Gastroesophageal sphincter (tissue), 4 donors: Measurements from ENCODE around the gene MYLK. TPM values are rescaled to one million over a fixed set of nuclear protein-coding genes. Genes with fewer than 3 reads are reported as not detected.

ENCODE experiments used
- ATAC-seq: fragments of 150-250 bp; one replicate; pipeline ENCODE4 v1.9.1; 2016; ENCODE audit warnings: mild to moderate bottlenecking, moderate library complexity
- H3K27ac ChIP-seq, 4 donors: fragments of 200-600 bp; sonication (generic) in 3 of 4; 1 replicate in 3 of 4; 2 replicates in 1 of 4; pipeline ENCODE4 v1.5.1; 2016 to 2019
- H3K27me3 ChIP-seq: fragments of 200-600 bp; sonication (generic); one replicate; pipeline ENCODE4 v1.5.1; 2019
- H3K36me3 ChIP-seq, 2 donors: fragments of 200-600 bp; sonication (generic); one replicate each; pipeline ENCODE4 v1.5.1; 2019; ENCODE audit warnings: control low read depth in 1 of 2
- H3K4me1 ChIP-seq, 3 donors: fragments of 200-600 bp; sonication (generic); 1 replicate in 2 of 3; 2 replicates in 1 of 3; pipeline ENCODE4 v1.5.1; 2016 to 2019; ENCODE audit warnings: control low read depth in 2 of 3
- H3K4me3 ChIP-seq, 2 donors: fragments of 200-600 bp; sonication (generic); one replicate each; pipeline ENCODE4 v1.5.1; 2019; ENCODE audit warnings: mild to moderate bottlenecking in 1 of 2, moderate library complexity in 1 of 2
- H3K9me3 ChIP-seq, 3 donors: fragments of 200-600 bp; sonication (generic); one replicate each; pipeline ENCODE4 v1.5.1; 2017 to 2019; ENCODE audit warnings: control low read depth in 2 of 3
- CTCF ChIP-seq, 4 experiments: fragments of 200-600 bp in 2 of 4; fragments of 450-650 bp in 2 of 4; sonication (generic) in 1 of 4; IDR thresholded peaks; one replicate each; pipeline ENCODE4 v1.5.1; 2017 to 2019; ENCODE audit warnings: antibody characterized with exemption in 4 of 4, mild to moderate bottlenecking in 2 of 4, moderate library complexity in 2 of 4
- EP300 ChIP-seq: sonication (generic); formaldehyde crosslinking; IDR thresholded peaks from one replicate; pipeline ENCODE4 v1.6.1; 2017; ENCODE audit warnings: antibody characterized with exemption, mild to moderate bottlenecking
- POLR2A ChIP-seq, 2 donors: fragments of 450-650 bp; IDR thresholded peaks; one replicate each; pipeline ENCODE4 v1.6.1; 2017; ENCODE audit warnings: antibody characterized with exemption in 2 of 2, mild to moderate bottlenecking in 2 of 2, moderate library complexity in 1 of 2
- POLR2AphosphoS5 ChIP-seq: sonication (generic); formaldehyde crosslinking; IDR thresholded peaks from one replicate; pipeline ENCODE4 v1.6.1; 2017; ENCODE audit warnings: antibody characterized with exemption
- WGBS, 2 donors: methylation state at CpG; one replicate each; pipeline ENCODE4 v1.1.5; 2018; ENCODE audit warnings: low coverage in 1 of 2; 5-methylcytosine and 5-hydroxymethylcytosine counted together
- total RNA-seq, 4 donors: library from RNA; depleted of rRNA; stranded (reverse); fragments of >200 nt; gene quantifications; one replicate each; pipeline ENCODE4 v1.1.0, GENCODE V29; 2016

MYLK gene
- total RNA-seq, 4 donors from 2014 or later, result 1,558 to 2,522 (median 2,261) TPM

DNA sequence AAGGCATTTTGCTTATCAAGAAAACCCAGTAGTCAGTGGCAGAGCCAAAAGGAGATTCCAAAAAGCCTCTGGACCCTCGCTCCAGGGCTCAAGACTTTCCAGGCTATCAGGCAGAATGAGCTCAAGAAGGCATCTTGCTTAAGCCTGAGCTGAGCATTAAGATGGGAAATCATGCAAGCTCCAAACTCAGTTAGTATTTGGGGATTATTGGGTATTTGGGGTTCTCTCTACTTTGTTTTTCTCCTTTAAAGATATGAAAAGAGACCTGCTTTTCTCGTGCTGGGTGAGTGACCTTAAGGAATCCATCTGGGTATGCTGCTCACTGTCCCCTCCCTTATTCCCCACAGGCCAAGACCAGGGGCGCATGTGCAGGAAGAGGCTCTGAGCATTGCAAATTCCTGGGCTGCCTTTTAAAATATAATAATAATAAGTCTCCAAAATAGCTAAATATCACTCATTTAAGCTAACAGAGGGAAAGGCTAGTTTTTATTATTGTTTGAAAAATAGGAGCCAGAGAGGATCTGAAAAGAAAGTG is 223.9 kb downstream of the MYLK start:
- no peak overlapping the region for H3K4me3 ChIP-seq
- H3K27ac ChIP-seq, result peak overlapping the region; percentile 90 to 96 (median 94)
- peaks cover 32 to 100% (median 38%) of the 10 kb centered on the region in 3 donors for H3K4me1 ChIP-seq
- 26 to 27% methylated on average over 3 of the region's 3 CpGs for WGBS, 2 donors
- no peak for TF ChIP-seq POLR2A (IDR thresholded peaks at IDR 0.05)
- TF ChIP-seq POLR2AphosphoS5, result no peak
- no peak for TF ChIP-seq EP300
- no peak for TF ChIP-seq CTCF (IDR thresholded peaks at IDR 0.05)
- H3K36me3 ChIP-seq, result peaks cover 0 to 49% of the 10 kb centered on the region in 2 donors
- H3K9me3 ChIP-seq, result no peaks in the 10 kb centered on the region
- no peak for ATAC-seq
- H3K27me3 ChIP-seq, result no peaks in the 10 kb centered on the region

GRCh38 chr3:123658852-123659206 is 225.3 kb downstream of the MYLK start:
- Histone ChIP-seq H3K4me1 (peaks cover 35 to 100% (median 41%) of the 10 kb centered on the region in 3 donors), H3K36me3 (peaks cover 0 to 41% of the 10 kb centered on the region in 2 donors), H3K4me3 (no peak overlapping the region), H3K9me3 (no peaks in the 10 kb centered on the region), H3K27ac (peak overlapping the region; percentile 90 to 96 (median 94)), H3K27me3 (no peaks in the 10 kb centered on the region)
- peak; percentile 59 for ATAC-seq
- TF ChIP-seq CTCF (IDR thresholded peaks at IDR 0.05) (no peak), POLR2AphosphoS5 (peak; percentile 91)
- WGBS, 2 donors, result 44% methylated on average over 1 of the region's 1 CpG; no CpG with 5 or more reads in 1 of the 2 donors

DNA sequence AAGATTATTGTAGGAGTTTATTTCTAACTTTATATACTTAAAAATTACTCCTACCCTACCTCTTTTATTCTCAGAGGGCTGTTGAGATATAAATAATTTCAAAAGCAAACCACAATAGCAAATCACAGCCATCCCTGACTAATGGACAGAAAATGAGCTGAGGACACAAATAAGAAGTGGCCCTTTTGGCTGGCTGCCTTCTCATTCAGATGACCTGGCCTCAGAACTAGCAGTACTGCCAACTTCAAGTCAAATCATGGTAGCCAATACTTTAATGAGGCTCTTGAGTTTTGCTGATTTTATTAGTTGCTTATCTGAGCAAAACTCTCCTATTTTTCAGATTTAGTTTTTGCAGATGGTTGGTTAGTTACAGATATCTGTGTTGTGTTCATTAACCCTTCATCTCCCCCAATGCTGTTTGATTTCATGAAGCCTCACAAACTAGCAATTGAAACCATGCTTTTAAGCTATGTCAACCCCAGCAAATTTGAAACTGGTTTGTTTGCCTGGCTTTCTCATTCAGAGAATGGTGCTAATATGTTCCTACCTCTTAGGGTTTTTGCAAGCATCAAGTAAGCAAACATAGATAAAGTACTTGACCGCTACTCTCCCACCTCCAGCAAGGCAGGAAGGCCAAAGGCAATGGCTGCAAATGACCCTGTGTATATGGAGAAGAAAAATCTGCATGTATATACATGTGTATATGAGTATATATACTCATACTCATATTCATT is 225.8 kb downstream of the MYLK start:
- Histone ChIP-seq H3K27ac (peak overlapping the region; percentile 90 to 96 (median 94)), H3K4me3 (no peak overlapping the region), H3K36me3 (peaks cover 0 to 35% of the 10 kb centered on the region in 2 donors), H3K9me3 (no peaks in the 10 kb centered on the region), H3K27me3 (no peaks in the 10 kb centered on the region), H3K4me1 (peaks cover 35 to 100% (median 46%) of the 10 kb centered on the region in 3 donors)
- 67% methylated on average over 1 of the region's 1 CpG; no CpG with 5 or more reads in 1 of the 2 donors for WGBS, 2 donors
- peak; percentile 35 for ATAC-seq
- TF ChIP-seq CTCF (IDR thresholded peaks at IDR 0.05), result no peak
- peak; percentile 90 for TF ChIP-seq POLR2AphosphoS5

DNA sequence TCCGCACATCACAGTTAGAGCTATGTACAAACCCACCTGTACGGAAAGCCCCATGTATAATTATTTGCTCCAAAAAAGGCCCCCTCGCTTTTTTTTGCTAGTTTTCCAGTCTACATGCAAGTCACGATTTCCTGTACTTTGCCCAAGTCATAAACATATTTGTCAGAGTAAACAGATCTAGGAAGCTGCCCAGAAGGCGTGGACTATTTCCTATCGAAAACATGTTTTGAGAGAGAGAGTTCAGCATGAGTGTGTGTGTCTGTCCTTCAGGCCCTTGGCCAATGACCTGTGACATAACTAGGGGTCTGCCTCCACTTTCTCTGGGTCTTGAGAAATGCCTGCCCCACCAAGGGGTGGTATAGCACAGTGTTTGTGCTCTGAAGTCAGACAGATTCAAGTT is 226.6 kb downstream of the MYLK start:
- TF ChIP-seq POLR2A (IDR thresholded peaks at IDR 0.05), result no peak
- TF ChIP-seq POLR2AphosphoS5, result peak; percentile 68
- WGBS, 2 donors, result 55 to 59% methylated on average over 6 of the region's 6 CpGs
- Histone ChIP-seq H3K9me3 (no peaks in the 10 kb centered on the region), H3K4me3 (no peak overlapping the region), H3K27me3 (no peaks in the 10 kb centered on the region), H3K27ac (peak overlapping the region; percentile 90 to 96 (median 94)), H3K4me1 (peaks cover 41 to 100% (median 53%) of the 10 kb centered on the region in 3 donors), H3K36me3 (peaks cover 0 to 28% of the 10 kb centered on the region in 2 donors)
- no peak for ATAC-seq

DNA sequence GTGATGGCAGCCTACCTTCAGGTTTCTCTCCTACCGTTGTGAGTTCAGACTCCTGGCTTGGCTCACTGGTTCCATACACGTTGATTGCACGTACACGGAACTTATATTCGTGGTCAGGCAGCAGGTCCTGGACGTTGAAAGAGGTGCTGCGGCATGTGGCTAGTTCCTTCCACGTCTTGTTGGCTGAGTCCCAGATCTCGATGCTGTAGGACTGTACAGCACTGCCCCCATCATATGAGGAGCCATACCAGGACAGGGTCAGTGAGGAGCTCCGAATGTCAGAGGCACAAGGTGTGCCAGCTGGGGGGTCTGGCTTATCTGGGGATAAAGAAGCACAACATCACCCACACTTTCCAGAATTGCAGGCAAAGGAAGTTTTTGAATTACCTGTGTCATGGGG is 227.0 kb downstream of the MYLK start:
- 17 to 93% methylated on average over 1 to 5 of the region's 10 CpGs for WGBS, 2 donors
- no peak for TF ChIP-seq POLR2A (IDR thresholded peaks at IDR 0.05)
- TF ChIP-seq CTCF (IDR thresholded peaks at IDR 0.05), result no peak

More for the DNA sequence above, 227.0 kb downstream of the MYLK start:
- Histone ChIP-seq H3K27ac (peak overlapping the region; percentile 90 to 96 (median 94)), H3K4me1 (peaks cover 42 to 100% (median 55%) of the 10 kb centered on the region in 3 donors), H3K4me3 (no peak overlapping the region), H3K27me3 (no peaks in the 10 kb centered on the region), H3K9me3 (no peaks in the 10 kb centered on the region), H3K36me3 (peaks cover 0 to 27% of the 10 kb centered on the region in 2 donors)
- ATAC-seq, result no peak
